Stromal cell of bone marrow (primary cell): Measurements from ENCODE around the gene KLF15.

Experiments used
- DNase-seq: peaks from one replicate; pipeline ENCODE4 v3.0.0-alpha.2; 2012; ENCODE audit warnings: low read depth

Gene KLF15

GRCh38 chr3:126306397-126306796, 50.8 kb downstream of the KLF15 start:
- no peak for DNase-seq

- no peak for DNase-seq
Measured at GRCh38 chr3:126305427-126305826, 51.8 kb downstream of the KLF15 start.

- DNase-seq = no peak
Measured at GRCh38 chr3:126304704-126305103, 52.5 kb downstream of the KLF15 start.

- DNase-seq = no peak
Measured at GRCh38 chr3:126304291-126304690, 52.9 kb downstream of the KLF15 start.

- no peak for DNase-seq
Measured at GRCh38 chr3:126303272-126303671, 53.9 kb downstream of the KLF15 start.

- no peak for DNase-seq
Measured at GRCh38 chr3:126300761-126301481, 56.3 kb downstream of the KLF15 start.

GRCh38 chr3:126300001-126300760, 57.0 kb downstream of the KLF15 start:
- DNase-seq = no peak

GRCh38 chr3:126295407-126295939, 61.7 kb downstream of the KLF15 start:
- no peak for DNase-seq

GRCh38 chr3:126294211-126294808, 62.9 kb downstream of the KLF15 start:
- no peak for DNase-seq

GRCh38 chr3:126293370-126294082, 63.7 kb downstream of the KLF15 start:
- no peak for DNase-seq
